A549 (cell line): ENCODE data around the gene SLITRK1. TPM values are rescaled to one million over a fixed set of nuclear protein-coding genes. Genes with fewer than 3 reads are reported as not detected.

Experiments used
- RAD21 ChIP-seq, 2 experiments: fragments of >200 bp in 1 of 2; sonication (Bioruptor Twin) in 1 of 2; formaldehyde crosslinking in 1 of 2; IDR thresholded peaks in 1 of 2; conservative IDR thresholded peaks in 1 of 2; 2 replicates in 1 of 2; 3 replicates in 1 of 2; pipeline ENCODE4 v1.6.1; 2012 to 2018; ENCODE audit warnings: inconsistent platforms in 1 of 2
- REST ChIP-seq: fragments of 200-600 bp; sonication (generic); IDR thresholded peaks from 2 replicates; pipeline ENCODE4 v1.6.1; 2016; ENCODE audit warnings: antibody characterized with exemption, mild to moderate bottlenecking, moderate library complexity
- SREBF2 ChIP-seq: fragments of 450-650 bp; IDR thresholded peaks from 2 replicates; pipeline ENCODE4 v1.6.1; 2014; ENCODE audit warnings: mild to moderate bottlenecking, moderate library complexity
- polyA plus RNA-seq, 4 experiments: library from polyadenylated mRNA; depleted of rRNA in 3 of 4; stranded (reverse); fragments of >200 nt; fragmentation: RNase III in 1 of 4; extraction: RNeasy Plus Mini Kit Qiagen cat#74134 plus additional on column Dnase treatment in 1 of 4; gene quantifications; 2 replicates in 3 of 4; 3 replicates in 1 of 4; pipeline ENCODE4 v1.2.3, GENCODE V29; 2011 to 2017

Gene SLITRK1
- polyA plus RNA-seq, 2 of the 4 experiments (the other 2 are of a cell fraction): not detected

DNA sequence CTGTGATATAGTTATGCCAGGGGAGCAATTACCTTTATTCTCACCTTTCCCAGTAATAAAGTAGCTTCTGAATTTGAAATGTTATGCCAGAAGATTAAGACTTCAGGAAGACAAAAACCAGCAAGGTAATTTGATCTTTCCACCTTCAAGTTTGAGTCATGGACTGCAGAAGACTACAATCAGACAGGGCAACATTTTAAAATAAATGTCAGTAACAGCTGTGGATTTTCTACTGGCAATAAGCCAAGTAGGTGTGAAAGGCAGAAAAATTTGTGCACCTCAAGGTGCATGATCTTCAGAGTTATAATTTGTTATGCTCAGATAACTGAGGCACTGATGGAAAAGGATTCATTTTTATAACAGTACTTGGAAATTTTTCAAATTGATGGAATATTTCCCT lies 54.9 kb downstream of the SLITRK1 start (continued):
- no peak for TF ChIP-seq REST
- no peak for TF ChIP-seq RAD21 (conservative IDR thresholded peaks at IDR 0.05 in 1 of 2, IDR thresholded peaks at IDR 0.05 in 1 of 2)
- TF ChIP-seq SREBF2: no peak
